ENCODE data around the gene SLC10A3.
A peak's percentile ranks its signal among the peaks of the same experiment; 100 is the strongest.
"Not testable (repeated sequence)": the region's sequence is repeated elsewhere in the genome, so short reads cannot be mapped to it uniquely, and the experiment has no call there.

SLC10A3 gene

DNA sequence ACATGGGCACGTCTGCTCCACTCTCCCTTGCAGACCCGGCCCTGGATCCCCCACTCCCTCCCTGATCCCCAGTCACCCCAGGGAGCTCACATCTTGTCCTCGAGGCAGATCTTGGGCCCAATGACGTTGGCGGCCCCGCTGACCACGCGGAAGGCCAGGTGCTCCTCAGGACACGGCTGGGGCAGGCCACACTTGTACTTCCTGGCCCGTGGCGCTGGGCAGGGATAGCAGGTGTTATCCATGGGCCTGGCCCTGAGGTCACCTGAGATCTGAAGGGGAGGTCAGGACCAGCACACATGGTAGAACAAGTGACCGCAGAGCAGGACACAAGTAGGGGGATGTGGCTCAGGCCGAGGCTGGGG, 17.9 kb upstream of the SLC10A3 start:
- DNase-seq (ENCODE audit: low spot score), result no peak

- DNase-seq (ENCODE audit: low spot score), result no peak
Observed at GRCh38 chrX:154507673-154508383, 17.4 kb upstream of the SLC10A3 start.

- DNase-seq (ENCODE audit: low spot score), result no peak
Observed at GRCh38 chrX:154506483-154507332, 16.3 kb upstream of the SLC10A3 start.

DNA sequence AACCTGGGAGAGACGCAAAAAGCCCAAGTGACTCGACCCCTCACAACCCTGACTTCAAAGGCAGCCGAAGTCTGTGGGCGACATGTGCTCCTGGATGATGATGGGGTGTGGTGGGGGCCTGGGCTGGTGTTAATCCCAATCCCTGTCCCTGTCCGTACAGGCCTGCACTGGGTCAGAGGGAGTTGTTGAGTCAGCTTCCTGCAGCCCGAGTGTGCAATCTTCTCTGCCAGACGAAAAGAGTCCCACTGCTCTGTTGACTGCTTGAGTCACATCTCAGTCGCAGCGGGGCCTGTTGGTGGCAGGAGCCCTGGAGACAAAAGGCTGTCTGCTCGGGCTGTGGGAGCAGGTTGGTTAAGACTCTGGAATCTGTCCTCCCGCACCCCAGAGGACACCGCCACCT, 15.3 kb upstream of the SLC10A3 start:
- DNase-seq (ENCODE audit: low spot score), result no peak

DNA sequence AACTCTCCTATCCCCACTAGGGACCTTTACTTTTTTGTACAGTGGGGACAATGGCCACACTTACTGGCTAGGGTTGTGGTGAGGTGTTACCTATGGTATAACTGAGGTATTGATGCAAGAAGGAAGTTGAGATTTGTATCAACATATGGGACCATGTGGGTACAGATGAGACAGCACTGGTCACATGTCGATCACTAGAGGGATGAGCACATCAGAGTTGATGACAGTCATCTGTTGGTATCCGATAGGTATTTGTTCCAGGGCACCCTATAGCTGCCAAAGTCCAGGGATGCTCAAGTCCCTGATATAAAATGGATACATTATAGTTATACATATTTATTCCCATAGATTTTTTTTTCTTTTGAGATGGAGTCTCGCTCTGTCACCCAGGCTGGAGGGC, 12.6 kb upstream of the SLC10A3 start:
- no peak for DNase-seq (ENCODE audit: low spot score)

- DNase-seq (ENCODE audit: low spot score), result no peak
Observed at GRCh38 chrX:154502098-154502497, 11.7 kb upstream of the SLC10A3 start.

DNA sequence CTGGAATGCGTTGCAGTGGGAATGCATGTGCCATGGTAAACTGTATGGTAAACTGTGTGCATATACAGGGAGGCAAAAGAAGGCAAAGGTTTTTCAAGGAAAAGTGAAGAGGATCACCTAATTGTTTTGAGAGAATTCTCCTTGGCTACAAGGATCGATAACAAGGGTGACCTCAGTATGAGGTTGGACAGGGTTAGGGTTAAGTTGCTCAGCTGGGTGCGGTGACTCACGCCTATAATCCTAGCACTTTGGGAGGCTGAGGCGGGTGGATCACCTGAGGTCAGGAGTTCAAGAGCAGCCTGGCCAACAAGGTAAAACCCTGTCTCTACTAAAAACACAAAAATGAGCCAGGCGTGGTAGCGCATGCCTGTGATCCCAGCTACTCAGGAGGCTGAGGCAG, 11.0 kb upstream of the SLC10A3 start:
- DNase-seq (ENCODE audit: low spot score), result not testable (repeated sequence)

DNA sequence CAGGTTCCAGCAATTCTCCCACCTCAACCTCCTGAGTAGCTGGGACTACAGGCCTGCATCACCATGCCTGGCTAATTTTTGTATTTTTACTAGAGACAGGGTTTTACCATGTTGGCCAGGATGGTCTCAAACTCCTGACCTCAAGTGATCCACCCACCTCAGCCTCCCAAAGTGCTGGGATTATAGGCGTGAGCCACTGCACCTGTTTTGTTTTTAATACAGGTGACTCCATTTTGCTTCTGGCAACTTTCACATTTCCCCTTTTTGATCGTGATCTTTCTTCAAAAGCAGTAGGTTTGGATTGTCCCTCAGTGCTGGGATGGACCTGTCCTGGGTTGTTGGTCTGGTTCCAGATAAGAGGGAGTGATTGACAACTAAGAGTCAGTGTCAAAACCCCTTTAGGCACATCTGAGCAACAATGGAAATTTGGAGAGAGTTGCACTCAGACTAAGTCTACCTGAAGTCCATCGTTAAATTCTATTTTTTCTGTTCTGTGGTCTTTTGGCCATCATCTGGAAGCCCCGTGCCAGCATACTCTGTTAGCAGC, 6.2 kb upstream of the SLC10A3 start:
- DNase-seq (ENCODE audit: low spot score), result not testable (repeated sequence)

DNA sequence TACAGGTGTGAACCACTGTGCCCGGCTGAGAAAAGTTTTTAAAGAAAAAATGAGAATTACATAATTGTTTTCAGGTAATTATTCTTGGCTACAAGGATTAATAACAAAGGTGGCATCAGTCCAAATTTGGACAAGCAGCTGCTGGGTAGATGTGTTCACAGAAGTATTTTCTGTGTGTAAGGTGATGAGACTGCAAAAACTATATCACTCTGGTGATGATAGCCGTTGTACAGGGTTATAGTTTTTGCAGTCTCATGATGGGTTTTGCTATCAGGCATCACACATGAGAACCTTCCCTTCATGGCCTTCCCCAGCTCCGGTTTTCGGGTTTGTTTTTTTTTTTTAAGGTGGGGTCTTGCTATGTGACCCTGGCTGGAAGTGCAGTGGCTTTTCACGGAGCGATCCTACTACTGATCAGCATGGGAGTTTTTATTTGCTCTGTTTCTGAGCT, 5.1 kb upstream of the SLC10A3 start:
- DNase-seq (ENCODE audit: low spot score), result no peak

- DNase-seq (ENCODE audit: low spot score), result no peak
Observed at GRCh38 chrX:154494715-154495114, 4.3 kb upstream of the SLC10A3 start.

DNA sequence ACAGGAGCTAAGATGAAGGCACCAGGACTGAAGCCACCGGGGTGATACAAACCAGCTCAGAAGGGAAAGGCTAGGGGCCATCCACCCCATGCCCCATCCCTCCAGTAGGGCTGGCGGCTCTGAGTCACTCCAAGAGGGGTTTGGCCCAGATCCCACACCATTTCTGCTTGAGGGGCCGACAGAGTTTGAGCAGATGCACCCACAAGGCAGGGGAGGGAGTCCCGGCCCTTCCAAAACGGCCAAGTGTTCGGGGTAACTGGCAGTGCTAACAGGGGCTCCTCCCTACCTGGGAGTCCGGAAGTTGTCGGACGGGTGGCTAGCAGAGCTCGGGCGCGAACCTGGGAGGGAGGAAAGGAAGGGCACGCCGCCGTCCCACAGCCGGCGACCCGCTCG, 412 bp downstream of the SLC10A3 start:
- no peak for DNase-seq (ENCODE audit: low spot score)

DNA sequence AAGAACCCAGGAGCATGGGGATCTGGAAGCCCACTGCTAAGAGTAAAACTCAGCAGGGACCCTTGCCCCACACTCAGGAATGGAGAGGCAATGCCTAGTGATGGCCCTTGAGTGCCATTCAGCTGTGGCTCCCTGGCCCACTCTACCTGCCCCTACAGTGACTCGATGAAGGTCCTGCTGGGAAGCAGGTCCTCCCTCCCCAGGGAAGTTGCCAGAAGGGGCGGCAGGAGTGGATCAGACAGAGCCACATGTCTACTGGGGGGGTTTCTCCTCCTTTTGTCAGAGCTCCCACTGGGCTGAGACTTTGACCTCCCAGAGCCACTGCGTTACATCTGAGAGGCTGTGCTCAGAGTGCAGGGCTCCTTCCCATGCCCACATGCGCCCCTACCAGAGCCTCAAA, 1.2 kb downstream of the SLC10A3 start:
- no peak for DNase-seq (ENCODE audit: low spot score)

DNA sequence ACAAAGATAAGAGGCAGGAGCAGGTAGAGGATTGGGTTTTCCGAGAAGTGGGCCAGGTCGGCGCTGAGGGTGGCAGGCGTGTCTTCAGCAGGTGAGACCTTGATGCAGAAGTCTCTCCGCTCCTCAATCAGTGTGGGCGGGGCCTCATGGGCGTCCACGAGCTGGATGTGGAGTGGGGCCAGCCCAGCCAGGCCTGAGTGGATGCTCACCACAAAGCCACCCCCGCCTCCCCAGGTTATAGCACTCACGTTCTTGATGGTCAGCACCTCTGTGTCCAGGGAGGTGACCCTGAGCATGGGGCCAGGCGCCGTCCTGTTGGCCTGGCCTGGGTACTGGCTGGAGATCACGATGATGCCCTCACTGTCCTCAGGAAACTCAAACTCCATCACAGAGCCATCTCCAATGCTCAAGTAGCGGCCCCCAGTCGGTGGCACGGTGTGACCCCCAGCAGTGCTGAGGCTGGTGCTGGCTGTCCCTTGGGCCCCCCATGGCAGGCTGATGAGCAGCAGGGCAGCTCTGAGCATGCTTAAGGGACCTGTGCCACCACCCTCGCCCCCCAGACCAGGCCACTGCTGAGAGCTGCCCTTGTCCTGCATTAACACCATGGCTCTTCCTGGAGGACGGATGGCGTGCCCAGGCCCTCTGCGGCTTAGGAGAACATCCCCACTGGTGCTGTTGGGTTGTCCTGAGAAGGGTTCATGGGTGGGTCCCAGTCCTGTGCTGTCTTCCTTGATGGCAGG, 1.9 kb downstream of the SLC10A3 start:
- no peak for DNase-seq (ENCODE audit: low spot score)

GRCh38 chrX:154487518-154488290, 2.7 kb downstream of the SLC10A3 start:
- DNase-seq (ENCODE audit: low spot score), result no peak

GRCh38 chrX:154486396-154487207, 3.8 kb downstream of the SLC10A3 start, which contains the start of gene UBL4A:
TSS of gene UBL4A (minus strand) at chrX:154486615. CDS start at chrX:154486584, 31 bp downstream.
- DNase-seq (ENCODE audit: low spot score), result peak; percentile 64

- no peak for DNase-seq (ENCODE audit: low spot score)
Observed at GRCh38 chrX:154486052-154486395, 4.4 kb downstream of the SLC10A3 start.

DNA sequence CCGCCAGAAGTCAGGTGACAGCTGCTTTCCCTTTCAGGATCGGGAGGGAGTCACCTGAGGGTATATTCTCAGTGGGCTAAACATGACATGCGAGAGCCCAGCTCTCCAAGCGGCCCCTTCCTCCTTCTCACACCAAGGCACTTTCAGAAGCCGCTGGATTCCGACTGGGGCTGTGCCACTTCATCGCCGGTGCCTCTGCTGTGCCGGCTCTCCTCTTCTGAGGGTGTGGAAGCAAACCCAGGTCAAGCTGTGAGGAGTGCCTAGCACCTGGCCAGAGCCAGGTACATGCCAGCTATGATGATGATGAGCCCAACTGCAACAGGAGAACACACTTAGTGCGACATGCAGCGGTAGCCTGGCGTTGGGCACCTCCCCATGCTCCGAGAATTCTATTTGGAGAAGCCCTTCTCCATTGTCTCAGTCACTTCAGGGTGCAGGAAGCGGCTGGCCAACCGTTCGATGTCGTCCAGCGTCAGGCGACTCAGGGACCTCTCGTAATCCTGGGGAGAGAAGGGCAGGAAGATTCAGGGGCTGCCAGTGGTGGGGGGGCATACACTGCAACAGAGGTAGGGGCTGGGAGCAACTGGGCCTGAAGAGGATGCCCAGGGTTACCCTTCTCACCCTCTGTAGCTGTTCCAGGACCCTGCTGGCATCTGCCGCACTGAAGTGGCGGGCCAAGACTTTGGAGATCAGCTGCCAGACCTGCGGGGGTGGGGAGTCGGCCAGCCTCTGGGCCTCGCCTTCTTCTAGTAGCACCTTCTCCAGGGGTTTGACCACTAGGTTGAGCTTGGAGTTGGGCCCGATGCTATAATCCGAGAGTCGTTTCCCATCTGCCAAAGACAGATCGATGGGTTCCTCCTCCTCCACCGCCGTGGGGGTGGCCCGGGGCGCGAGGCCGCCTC, 5.0 kb downstream of the SLC10A3 start:
- no peak for DNase-seq (ENCODE audit: low spot score)

- no peak for DNase-seq (ENCODE audit: low spot score)
Observed at GRCh38 chrX:154484255-154485149, 5.9 kb downstream of the SLC10A3 start.

DNA sequence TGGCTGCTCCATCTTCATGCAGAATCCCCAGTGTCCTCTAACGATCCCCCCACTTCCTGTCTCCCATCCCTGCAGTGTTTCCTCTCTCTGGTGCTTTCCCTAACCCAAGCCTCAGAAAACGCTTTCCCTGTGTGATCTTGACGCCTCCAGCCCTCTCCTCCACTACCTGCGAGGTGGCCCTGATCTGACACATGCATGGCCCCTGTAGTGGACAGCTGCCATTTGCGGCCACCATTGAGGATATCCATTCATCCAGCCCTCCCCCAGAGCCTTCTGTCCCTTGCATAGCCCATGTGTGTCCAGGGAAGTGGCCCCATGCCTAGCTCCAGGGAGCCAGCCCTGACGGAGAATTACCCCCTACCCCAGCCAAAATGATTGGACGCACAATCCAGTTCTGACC, 7.1 kb downstream of the SLC10A3 start:
- no peak for DNase-seq (ENCODE audit: low spot score)

Data from iPS-NIHi11 (cell line).